Effector CD8-positive, alpha-beta T cell (primary cell): ENCODE results near the gene SS18L1.

Experiments used
- DNase-seq: peaks from one replicate; lab custom pipeline; 2025; lab: John Stamatoyannopoulos, UW

The SS18L1 gene

DNA sequence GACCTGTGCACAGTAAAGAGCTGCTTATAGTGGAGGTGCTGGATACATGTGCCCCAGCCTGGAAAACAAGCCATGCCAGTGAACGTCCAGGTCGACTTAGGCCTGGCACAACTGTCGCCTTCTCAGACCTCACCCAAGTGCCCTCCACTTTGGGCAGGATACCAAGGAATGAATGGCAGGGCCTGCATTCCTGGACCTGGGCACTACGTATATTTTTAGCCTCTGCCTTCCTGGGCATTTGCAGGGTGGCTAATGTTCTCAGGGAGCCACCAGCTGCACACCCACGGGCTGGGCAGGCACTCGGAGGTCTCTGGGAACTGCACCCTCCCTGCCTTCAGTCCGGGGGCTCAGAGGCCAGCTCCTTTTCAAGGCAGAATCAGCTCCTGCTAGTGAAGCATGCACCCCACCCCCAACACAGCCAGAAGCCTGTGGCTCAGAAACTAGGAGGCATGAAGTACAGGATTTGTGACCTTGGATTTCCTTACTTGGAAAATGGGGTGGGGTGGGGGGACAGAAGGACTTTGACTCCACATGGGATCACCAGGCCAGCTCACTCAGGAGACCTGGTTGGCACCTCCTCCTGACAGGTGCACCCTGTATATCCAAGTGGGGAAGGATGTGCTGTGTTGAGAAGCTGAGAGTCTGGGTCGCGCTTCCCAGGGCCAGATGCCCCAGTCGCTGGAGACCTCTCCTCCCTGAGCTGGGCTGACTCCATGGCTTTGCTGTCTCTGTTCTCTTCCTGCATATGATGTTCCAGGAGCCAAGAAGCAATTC is 23.8 kb upstream of the SS18L1 start:
- DNase-seq: no peak

DNA sequence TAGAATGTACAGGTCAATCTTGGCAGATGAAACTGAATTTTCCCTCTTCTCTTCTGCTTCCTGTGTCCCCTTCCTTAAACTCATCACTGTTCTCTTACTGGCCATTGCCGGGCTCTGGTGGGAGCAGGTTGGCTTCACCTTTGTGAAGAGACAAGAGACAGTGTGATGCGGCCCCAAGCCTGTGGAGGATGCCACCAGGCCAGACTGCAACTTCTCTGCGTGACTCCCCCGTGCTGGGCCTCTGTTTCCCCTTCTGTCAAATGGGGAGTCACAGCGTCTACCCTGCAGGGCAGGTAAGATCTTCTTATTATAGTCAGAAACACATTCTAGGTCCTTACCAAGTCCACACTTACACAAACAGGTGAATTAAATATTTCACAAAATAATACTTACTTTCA is 23.2 kb upstream of the SS18L1 start:
- DNase-seq: no peak

DNA sequence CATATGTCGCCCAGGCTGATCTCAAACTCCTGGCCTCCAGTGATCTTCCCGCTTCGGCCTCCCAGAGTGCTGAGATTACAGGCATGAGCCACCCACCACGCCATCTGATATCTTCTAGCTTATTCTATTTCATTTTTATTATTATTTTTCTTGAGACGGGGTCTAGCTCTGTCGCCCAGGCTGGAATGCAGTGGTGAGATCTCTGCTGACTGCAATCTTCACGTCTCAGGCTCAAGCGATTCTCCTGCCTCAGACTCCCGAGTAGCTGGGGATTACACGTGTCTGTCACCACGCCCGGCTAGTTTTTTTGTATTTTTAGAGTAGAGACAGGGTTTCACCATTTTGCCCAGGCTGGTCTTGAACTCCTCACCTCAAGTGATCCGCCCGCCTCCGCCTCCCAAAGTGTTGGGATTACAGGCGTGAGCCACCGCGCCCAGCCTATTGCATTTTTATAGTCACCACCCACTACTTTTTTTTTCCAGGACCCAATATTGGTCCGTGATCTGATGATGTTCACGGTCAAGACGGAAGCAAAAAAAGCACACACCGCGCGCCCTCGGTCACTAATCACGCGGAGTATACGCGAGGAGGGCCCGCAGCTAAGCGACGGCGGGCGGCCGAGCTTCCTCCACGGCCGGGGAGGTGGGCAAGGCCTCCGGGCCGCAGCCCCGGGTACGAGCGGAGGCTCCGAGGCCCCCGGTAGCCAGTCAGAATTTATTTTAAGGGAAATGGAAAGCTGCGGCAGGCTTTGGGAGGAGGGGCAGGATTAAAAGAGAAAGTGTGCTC is 22.4 kb upstream of the SS18L1 start:
- DNase-seq: no peak

DNA sequence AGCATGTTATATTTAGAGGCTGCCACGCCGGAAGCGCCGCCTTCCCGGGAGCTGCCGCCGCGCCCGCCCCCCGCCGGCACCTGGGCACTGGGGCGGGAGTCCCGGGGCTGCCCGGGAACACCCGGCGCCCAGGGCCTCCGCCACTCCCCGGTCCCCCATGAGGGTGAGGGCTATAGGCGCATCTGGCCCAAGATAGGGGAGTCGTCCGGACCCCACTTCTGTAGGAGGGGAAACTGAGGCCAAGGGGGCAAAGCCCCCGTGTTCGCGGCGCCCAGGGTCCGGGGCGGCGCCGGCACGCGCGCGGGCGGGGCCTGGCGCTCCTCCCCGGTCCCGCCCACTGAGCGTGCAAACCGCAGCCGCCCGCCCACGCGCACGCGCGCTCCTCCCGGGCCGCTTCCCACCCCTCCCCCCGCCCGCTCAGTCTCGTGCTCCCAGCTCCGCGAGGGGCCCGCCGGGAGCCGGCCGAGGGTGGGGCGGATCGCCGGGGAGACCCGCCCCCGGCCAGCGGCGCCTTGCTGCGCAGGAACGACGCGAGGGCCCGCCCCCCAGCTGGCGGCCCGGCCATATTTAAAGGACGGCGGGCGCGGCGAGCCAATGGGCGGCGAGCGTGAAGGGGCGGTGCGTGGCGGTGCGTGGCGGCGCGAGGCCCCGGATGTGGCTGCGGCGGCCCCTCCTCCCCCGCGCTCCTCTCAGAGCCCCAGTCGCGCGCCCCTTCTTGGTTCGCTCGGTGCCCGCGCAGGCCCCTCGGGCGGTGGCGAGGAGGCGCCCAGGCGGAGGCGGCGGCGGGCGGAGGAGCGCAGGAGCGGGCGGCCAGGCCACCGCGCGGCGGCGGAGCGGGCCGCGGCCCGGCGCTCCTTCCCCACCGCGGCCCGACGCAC is 21.6 kb upstream of the SS18L1 start, which contains the start of gene LSM14B:
Gene LSM14B, plus strand, starts transcription at position 700 of the 878 bp plus-strand sequence. CDS start 192 bp downstream, outside the sequence.
- DNase-seq: peak; percentile 94

DNA sequence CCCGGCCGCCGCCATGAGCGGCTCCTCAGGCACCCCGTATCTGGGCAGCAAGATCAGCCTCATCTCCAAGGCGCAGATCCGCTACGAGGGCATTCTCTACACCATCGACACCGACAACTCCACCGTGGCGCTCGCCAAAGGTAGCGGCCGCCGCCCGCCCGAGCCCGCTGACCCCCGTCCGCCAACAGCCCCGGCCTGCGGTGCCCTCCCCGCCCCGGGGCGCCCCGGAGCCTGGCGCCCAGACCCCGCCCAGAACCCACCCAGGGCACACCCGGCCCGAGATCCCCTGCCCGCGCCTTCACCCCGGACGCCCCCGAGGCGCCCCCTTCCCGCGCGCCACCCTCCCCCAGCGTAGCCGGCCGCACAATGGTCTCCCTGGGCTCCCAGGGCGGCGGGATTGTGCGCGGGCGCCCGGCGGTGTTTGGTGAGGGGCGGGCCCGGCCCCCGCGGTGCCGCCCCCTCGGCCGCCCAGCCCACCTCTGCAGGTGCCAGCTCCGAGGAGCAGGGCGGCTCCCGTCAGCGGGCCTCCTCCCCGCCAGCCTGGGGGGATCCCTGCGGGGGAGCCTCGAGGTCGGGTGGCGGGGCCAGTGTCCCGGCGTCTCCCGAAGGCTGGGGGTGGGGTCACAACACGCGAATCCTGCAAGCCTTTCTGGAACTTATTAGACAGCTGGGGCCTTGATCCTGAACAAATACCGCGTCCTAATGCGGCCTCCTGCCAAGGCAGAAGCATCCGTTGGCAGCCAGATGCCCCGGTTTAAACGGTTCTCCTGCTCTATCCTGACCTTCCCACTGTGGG is 20.7 kb upstream of the SS18L1 start:
- peak; percentile 54 for DNase-seq

DNA sequence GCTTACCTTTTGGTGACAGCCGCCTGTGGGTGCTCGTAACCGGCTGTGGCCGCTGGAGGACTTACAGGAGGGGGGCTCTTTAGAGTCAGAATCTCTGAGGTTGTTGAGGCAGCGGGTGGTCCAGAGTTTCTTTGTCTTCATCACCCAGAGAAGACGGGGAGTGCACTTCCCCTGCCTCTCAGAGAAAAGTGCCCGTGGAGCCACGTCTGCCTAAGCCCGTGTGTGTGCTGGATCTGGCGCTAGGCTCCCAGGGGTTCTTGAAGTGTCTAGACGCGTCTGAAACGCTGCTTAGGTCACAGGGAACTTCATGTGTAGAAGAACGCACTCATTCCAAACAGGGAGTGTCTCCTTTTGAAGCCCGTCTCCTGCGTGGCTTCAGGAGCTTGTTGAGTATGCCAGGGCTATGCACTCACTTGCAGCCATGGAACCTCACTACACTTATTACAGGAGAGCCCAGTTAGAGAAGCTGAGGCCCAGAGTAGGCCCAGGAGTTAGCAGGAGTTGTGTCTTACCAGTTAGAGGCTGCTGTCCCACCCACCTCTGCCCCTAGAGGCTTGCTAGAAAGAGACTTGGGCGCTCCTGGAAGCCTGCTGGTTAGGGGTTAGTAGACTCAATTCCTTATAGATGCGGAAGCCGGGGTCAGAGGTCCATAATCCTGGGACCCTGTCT is 20.0 kb upstream of the SS18L1 start:
- no peak for DNase-seq

DNA sequence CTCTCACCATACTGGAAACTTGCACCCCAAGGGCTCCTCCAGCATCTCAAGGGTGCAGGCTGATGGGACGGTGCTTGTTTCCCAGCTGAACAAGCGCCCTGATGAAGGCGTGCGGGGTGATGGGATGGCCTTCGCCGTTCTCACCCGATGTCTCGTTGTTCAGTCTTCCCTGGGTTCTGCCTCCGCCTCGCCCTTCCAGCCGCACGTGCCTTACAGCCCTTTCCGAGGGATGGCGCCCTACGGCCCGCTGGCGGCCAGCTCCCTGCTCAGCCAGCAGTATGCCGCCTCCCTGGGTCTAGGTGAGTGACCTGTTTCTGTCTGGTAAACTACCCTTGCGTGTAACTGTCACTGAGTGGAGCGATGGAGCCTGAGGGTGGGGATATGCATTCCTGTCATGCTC is 17.4 kb upstream of the SS18L1 start:
- DNase-seq: no peak

DNA sequence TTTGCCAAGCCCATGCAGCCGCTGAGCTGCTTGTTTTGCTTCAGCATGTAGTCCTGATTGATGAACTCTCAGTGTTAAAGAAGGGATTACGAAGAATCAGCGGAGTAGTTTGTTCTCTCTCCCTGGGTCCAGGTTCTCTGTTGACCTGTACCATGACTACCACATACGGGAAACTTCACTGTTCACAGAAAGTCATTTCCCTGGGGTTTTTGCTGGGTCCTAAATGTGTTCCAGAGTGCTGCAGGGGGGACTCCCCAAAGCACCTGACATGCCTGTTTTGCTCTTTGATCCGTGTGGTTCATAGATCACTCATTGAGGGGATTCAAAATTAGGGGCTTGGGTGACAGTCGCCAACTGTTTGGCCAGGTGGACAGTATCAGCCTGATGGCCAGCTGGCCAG is 15.8 kb upstream of the SS18L1 start:
- DNase-seq: no peak

DNA sequence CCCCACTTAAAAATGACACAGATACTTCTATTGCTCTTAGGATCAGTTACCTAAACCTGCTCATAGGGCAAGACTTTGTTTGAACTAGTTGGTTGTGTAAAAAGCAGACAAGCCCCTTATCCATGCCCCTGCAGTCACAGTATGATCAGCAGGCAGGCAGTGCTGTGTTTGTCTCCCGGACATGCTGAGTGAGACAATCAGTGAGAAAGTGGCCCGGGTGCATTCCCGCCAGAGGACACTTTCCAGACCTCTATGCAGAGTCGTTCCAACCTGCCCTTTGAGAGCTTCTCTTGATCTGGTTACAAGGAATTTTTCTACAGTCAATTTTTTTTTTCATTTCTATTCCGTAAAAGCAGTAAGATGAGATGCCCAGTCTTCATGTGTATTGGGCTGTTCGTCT is 15.1 kb upstream of the SS18L1 start:
- DNase-seq: no peak

DNA sequence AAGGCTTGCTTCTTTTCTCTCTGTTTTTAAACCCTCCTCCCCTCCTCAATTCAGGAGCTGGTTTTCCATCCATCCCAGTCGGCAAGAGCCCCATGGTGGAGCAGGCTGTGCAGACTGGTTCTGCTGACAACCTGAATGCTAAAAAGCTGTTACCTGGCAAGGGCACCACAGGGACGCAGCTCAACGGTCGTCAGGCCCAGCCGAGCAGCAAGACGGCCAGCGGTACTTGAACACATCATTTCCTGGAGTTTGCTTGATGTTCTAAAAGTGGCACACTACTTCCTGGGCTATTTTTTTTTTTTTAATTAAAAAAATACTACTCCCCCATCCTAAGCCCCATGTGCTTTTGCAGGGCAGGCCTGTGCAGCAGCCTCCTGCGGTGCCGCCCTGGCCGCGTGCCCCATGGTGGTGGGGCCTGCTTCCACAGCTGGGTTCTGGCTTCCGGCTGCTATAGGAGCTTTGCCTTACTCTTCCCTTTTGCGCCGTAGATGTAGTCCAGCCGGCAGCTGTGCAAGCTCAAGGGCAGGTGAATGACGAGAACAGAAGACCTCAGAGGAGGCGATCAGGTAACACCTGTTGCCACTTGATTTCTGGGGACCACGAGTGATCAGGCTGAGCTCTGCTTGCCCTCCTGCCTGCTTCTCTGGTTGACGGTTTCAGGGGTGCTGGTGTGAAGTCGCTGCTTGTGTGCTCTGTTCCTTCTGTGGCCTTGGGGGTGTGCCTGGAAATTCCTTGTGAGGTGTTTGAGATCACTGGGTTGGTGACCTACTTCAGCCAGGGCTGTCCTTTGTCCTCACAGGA is 13.6 kb upstream of the SS18L1 start:
- no peak for DNase-seq

DNA sequence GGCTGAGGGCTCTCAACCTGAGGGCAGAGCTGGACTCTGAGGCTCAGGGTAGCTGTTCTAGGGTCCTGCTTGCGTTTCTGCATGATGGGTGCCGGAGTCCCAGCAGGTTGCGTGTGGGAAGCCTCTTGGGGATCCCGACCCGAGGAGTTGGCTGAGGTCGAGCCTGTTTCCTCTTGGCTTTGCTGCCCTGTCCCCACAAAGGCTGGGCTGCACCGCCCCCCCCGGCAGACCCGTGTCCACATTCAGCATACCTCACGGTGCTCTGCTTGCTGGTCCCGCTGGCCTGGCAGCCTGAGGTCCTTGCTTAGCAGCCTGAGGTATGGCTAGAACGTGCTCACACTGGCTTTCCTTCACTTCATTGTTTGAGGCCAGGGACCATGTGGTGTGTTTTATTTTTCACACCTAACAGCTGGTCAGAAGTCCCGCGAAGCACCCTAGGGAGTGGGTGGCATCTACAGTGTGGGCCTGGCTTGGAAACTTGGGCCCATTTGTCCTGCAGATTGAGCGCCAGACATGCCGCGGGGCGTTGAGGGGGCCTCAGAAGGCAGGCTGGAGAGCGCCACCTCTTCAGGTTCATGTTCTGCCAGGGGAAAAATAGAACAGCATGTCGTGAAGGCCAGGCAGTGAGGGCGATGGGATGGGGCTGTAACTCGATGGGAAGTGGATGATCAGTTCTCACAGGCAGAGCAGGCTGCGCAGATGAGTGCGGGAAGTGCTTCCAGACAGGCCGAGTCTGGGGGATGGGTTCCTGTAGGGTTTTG is 11.8 kb upstream of the SS18L1 start:
- no peak for DNase-seq

DNA sequence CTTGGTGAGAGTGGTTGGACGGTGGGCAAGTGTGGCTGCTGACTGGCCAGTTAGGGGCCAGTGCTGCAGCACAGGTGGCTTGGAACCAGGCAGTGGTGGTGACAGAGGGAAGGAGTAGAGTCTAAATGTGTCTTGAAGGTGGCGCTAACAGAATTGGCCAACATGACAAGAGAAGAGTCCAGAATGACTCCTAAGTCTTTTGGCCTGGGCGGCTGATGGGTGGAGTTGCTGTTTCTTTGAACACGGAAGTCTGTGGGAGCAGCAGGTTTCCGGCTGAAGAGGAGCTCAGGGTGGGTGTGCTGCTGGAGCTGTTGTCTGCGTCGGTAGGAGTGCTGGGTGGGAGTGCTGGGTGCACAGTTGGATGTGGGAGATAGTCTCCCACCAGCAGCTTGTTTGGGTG is 11.1 kb upstream of the SS18L1 start:
- DNase-seq: no peak

DNA sequence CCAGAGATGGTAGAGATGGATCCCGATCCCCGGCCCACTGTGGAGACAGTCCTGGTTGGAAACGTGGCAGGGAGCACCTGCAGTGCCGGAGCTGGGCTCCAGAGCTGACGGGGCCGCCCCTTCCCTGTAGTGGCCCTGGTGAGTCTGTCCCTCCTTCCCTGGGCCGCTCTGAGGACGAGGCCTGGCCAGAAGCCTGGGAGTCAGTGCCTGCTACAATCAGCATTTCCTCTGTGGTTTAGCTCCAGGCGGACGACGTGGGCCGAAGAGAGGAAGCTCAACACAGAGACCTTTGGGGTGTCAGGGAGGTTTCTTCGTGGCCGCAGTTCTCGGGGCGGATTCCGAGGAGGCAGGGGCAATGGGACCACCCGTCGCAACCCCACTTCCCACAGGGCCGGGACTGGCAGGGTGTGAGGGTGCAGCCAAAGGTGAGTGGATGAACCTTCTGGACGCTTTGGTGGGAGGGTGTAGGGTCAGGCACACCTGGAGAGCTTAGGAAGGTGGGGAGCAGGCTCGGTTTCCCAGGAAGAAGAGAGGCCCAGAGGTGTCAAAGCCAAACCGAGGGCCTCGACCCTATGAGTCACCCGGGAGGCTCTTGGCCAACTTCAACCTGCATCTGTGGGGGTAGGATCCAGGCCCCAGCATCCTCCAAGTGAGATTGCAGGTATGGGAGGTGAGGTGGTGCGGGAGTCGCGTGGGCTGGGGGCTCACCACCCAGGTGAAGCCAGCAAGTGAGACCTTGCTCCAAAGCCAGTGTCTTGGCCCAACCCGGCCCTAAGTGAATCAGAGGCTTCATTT is 10.3 kb upstream of the SS18L1 start:
- DNase-seq: no peak

DNA sequence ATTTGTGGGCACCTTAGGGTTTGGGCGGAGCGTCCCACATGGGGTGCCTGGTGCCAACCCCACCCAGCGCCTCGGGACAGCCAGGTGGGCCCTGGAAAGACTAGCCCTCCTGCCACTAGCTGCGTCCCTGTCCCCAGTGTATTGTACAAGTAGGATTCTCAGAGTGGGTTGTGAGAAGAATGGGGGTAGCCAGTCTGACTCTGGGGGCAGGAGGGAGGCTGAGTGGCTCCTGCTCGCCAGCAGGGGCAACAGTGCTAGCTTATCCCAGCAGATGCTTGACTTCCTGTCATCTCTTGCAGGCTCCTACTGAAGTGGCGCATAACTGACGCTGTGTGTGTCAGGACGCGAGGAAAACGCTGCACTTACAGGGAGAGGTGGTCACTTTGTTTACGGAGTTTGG is 9.7 kb upstream of the SS18L1 start:
- DNase-seq: no peak

DNA sequence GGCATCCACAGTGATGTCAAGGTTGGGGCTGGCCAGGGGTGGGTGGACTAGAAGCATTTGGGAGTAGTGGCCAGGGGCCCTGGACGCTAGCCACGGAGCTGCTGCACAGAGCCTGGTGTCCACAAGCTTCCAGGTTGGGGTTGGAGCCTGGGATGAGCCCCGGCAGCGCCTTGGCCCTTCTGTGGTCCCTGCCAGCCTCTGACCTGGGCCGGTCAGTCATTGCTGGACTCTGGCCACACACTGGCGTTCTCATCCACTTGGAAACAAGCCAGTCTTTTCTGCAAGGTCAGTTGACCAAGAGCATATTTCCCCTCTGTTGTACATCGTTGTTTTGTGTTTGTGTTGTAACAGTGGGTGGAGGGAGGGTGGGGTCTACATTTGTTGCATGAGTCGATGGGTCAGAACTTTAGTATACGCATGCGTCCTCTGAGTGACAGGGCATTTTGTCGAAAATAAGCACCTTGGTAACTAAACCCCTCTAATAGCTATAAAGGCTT is 8.8 kb upstream of the SS18L1 start:
- no peak for DNase-seq

DNA sequence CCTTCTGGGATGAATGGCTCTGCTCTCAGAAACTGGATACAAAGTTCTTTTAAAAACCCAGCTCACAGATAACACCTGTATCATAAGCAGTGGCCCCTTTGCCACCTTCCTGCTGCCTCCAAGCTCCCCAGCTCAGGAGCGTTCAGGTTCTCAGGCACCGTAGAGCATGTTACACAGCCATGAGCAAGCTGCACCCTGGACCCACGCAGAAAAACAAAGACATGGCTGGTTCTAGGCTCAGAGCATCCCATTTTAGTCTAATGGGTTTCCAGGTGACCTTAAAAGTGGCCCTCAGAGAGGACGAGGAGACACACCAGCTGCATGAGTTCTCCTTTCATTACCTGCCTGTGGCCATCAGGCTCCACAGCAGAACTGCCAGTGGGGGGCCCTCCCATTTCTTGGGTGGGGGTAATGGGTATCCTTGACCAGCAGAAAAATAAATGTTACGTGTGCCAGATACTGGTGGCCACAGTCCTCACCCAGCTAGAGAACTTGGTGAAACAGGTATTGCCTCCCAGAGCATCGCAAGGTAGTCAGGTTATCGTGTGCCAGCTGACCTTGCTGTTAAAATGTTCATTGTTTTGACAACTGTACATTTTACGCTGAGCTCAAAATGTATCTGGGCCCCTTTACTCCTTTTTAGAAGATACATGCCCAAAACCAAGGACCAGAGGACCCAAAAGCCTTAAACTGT is 7.8 kb upstream of the SS18L1 start:
- DNase-seq: no peak

DNA sequence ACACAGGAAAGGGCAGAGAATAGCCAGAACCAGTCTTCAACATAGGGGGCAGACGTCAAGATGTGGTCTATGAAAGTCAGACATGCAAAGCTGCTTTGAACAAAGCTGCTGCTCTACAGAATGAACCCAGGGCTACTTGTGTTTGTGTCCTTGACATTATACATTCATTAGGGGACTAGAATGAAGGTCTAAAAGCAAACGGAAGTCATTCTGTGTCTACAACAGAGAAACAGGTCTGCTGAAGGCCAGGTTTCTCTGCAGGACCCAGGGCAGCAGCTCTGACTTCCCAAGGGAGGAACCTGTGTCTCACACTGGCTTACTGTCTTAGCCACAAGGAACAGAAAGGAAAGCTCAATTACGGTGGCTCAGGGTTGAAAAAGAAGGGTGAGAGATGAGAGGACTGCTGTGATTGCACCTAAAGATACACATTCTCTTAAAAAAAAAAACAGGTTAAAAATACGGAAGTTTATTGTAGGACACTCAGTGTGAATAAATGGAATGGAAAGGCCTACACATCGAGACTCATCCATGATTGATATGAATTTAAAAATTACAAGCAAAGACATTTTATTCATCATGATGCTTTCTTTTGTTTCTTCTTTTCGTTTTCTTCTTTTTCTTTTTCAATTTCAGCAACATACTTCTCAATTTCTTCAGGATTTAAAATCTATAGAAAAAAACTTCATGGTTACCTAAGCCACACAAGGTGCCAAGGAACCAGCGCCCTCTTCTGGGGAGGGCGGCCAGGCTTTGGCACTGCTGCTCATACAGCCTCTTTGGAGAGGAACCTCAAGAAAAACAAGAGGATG is 7.1 kb upstream of the SS18L1 start:
- DNase-seq: peak; percentile 55
